ENCODE results near the gene HSPA8. TPM values are rescaled to one million over a fixed set of nuclear protein-coding genes. Genes with fewer than 3 reads are reported as not detected.
A peak's percentile ranks its signal among the peaks of the same experiment; 100 is the strongest.
"Not testable (repeated sequence)": the region's sequence is repeated elsewhere in the genome, so short reads cannot be mapped to it uniquely, and the experiment has no call there.

HSPA8 gene
- 923 TPM for total RNA-seq

- peak; percentile 51 for DNase-seq (ENCODE audit: low spot score)
These were observed at the start of gene HSPA8 for GRCh38 chr11:123061403-123062157. Gene HSPA8, minus strand, starts transcription at chr11:123062136. Its CDS starts 812 bp downstream, at chr11:123061324.

- no peak for DNase-seq (ENCODE audit: low spot score)
These were observed 49.5 kb upstream of the HSPA8 start for GRCh38 chr11:123111465-123111864.

- DNase-seq (ENCODE audit: low spot score) = no peak
These were observed 48.5 kb upstream of the HSPA8 start for GRCh38 chr11:123110397-123110796.

GRCh38 chr11:123107945-123108495 lies 46.1 kb upstream of the HSPA8 start:
- DNase-seq (ENCODE audit: low spot score) = no peak

GRCh38 chr11:123104697-123105096 lies 42.8 kb upstream of the HSPA8 start:
- no peak for DNase-seq (ENCODE audit: low spot score)

GRCh38 chr11:123103326-123103980 lies 41.5 kb upstream of the HSPA8 start:
- DNase-seq (ENCODE audit: low spot score) = peak; percentile 42

GRCh38 chr11:123100379-123101085 lies 38.6 kb upstream of the HSPA8 start:
- no peak for DNase-seq (ENCODE audit: low spot score)

GRCh38 chr11:123098990-123099389 lies 37.1 kb upstream of the HSPA8 start:
- no peak for DNase-seq (ENCODE audit: low spot score)

GRCh38 chr11:123093739-123094138 lies 31.8 kb upstream of the HSPA8 start:
- no peak for DNase-seq (ENCODE audit: low spot score)

GRCh38 chr11:123091506-123091905 lies 29.6 kb upstream of the HSPA8 start:
- DNase-seq (ENCODE audit: low spot score) = no peak

GRCh38 chr11:123090168-123090567 lies 28.2 kb upstream of the HSPA8 start:
- DNase-seq (ENCODE audit: low spot score) = not testable (repeated sequence)

GRCh38 chr11:123088896-123089295 lies 27.0 kb upstream of the HSPA8 start:
- not testable (repeated sequence) for DNase-seq (ENCODE audit: low spot score)

GRCh38 chr11:123087657-123088056 lies 25.7 kb upstream of the HSPA8 start:
- not testable (repeated sequence) for DNase-seq (ENCODE audit: low spot score)

- no peak for DNase-seq (ENCODE audit: low spot score)
These were observed 24.4 kb upstream of the HSPA8 start for GRCh38 chr11:123086305-123086704.

GRCh38 chr11:123085497-123085896 lies 23.6 kb upstream of the HSPA8 start:
- no peak for DNase-seq (ENCODE audit: low spot score)

GRCh38 chr11:123084454-123084853 lies 22.5 kb upstream of the HSPA8 start:
- no peak for DNase-seq (ENCODE audit: low spot score)

- DNase-seq (ENCODE audit: low spot score) = peak; percentile 88
These were observed 21.7 kb upstream of the HSPA8 start for GRCh38 chr11:123083623-123084029.

- DNase-seq (ENCODE audit: low spot score) = no peak
These were observed 21.0 kb upstream of the HSPA8 start for GRCh38 chr11:123082977-123083376.

GRCh38 chr11:123080015-123080414 lies 18.1 kb upstream of the HSPA8 start:
- no peak for DNase-seq (ENCODE audit: low spot score)

GRCh38 chr11:123076484-123076883 lies 14.5 kb upstream of the HSPA8 start:
- DNase-seq (ENCODE audit: low spot score) = no peak

GRCh38 chr11:123073343-123074057 lies 11.6 kb upstream of the HSPA8 start:
- no peak for DNase-seq (ENCODE audit: low spot score)

- DNase-seq (ENCODE audit: low spot score) = no peak
These were observed 10.8 kb upstream of the HSPA8 start for GRCh38 chr11:123072762-123073161.
